HG03432 (cell line): ENCODE data around the gene MNS1.
"Not testable (repeated sequence)": the region's sequence is repeated elsewhere in the genome, so short reads cannot be mapped to it uniquely, and the experiment has no call there.

Source experiments
- ATAC-seq: cut with Tn5 transposase; IDR thresholded peaks from one replicate; pipeline ENCODE4 v1.9.1; 2021; ENCODE audit warnings: mild to moderate bottlenecking, moderate library complexity; ENCODE audit not compliant: unreplicated experiment

Gene MNS1

GRCh38 chr15:56454836-56455235, 10.1 kb downstream of the MNS1 start:
- no peak for ATAC-seq

- no peak for ATAC-seq
Measured at GRCh38 chr15:56445746-56446145, 19.2 kb downstream of the MNS1 start.

GRCh38 chr15:56442354-56442753, 22.6 kb downstream of the MNS1 start:
- ATAC-seq = no peak

GRCh38 chr15:56440214-56440770, 24.6 kb downstream of the MNS1 start:
- ATAC-seq = no peak

- no peak for ATAC-seq
Measured at GRCh38 chr15:56432304-56432703, 32.6 kb downstream of the MNS1 start.

GRCh38 chr15:56428821-56429458, 36.0 kb downstream of the MNS1 start:
- ATAC-seq = no peak

- ATAC-seq = no peak
Measured at GRCh38 chr15:56425976-56426375, 39.0 kb downstream of the MNS1 start.

- ATAC-seq = no peak
Measured at GRCh38 chr15:56425276-56425675, 39.7 kb downstream of the MNS1 start.

- ATAC-seq = not testable (repeated sequence)
Measured at GRCh38 chr15:56413114-56413733, 51.7 kb downstream of the MNS1 start.

GRCh38 chr15:56411122-56411749, 53.7 kb downstream of the MNS1 start:
- no peak for ATAC-seq

GRCh38 chr15:56410721-56411120, 54.2 kb downstream of the MNS1 start:
- no peak for ATAC-seq

GRCh38 chr15:56399209-56399608, 65.7 kb downstream of the MNS1 start:
- ATAC-seq = not testable (repeated sequence)

GRCh38 chr15:56397325-56397724, 67.6 kb downstream of the MNS1 start:
- not testable (repeated sequence) for ATAC-seq

GRCh38 chr15:56394909-56395308, 70.0 kb downstream of the MNS1 start:
- ATAC-seq = no peak

GRCh38 chr15:56393277-56393676, 71.7 kb downstream of the MNS1 start:
- ATAC-seq = no peak

- no peak for ATAC-seq
Measured at GRCh38 chr15:56390739-56391267, 74.1 kb downstream of the MNS1 start.

GRCh38 chr15:56385908-56386307, 79.0 kb downstream of the MNS1 start:
- ATAC-seq = no peak

- no peak for ATAC-seq
Measured at GRCh38 chr15:56383010-56383409, 81.9 kb downstream of the MNS1 start.
